ENCODE measurements around the gene LHX2.

GRCh38 chr9:124008694-124009530, 2.7 kb upstream of the LHX2 start:
- TF ChIP-seq, protein P1, sequence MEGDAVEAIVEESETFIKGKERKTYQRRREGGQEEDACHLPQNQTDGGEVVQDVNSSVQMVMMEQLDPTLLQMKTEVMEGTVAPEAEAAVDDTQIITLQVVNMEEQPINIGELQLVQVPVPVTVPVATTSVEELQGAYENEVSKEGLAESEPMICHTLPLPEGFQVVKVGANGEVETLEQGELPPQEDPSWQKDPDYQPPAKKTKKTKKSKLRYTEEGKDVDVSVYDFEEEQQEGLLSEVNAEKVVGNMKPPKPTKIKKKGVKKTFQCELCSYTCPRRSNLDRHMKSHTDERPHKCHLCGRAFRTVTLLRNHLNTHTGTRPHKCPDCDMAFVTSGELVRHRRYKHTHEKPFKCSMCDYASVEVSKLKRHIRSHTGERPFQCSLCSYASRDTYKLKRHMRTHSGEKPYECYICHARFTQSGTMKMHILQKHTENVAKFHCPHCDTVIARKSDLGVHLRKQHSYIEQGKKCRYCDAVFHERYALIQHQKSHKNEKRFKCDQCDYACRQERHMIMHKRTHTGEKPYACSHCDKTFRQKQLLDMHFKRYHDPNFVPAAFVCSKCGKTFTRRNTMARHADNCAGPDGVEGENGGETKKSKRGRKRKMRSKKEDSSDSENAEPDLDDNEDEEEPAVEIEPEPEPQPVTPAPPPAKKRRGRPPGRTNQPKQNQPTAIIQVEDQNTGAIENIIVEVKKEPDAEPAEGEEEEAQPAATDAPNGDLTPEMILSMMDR (IDR thresholded peaks at IDR 0.05; ENCODE audit: low read depth, low read length), result no peak
- TF ChIP-seq EZH2phosphoT487 (IDR thresholded peaks at IDR 0.05; ENCODE audit: low read depth), result no peak

Measured in OCI-LY3 (cell line).